ENCODE data around the gene ZNF862. TPM values are rescaled to one million over a fixed set of nuclear protein-coding genes. Genes with fewer than 3 reads are reported as not detected.

The ZNF862 gene
- total and polyA plus RNA-seq, 2 of the 8 experiments (the other 6 are each of a cell fraction or from before 2014, with no cell fraction given) = 1.8 to 3.9 TPM

- H3K23ac ChIP-seq (ENCODE audit: insufficient read length) = no peak overlapping the region
- H4K5ac ChIP-seq (ENCODE audit: insufficient read length, low read depth, low read length) = no peak overlapping the region
- no peak overlapping the region for H4K91ac ChIP-seq (replicated peaks; ENCODE audit: insufficient read length, low read length)
- H3K4me2 ChIP-seq (ENCODE audit: insufficient read depth in 1 of 2, low read depth in 2 of 2, low read length in 2 of 2) = no peak overlapping the region
- H3K4ac ChIP-seq (replicated peaks; ENCODE audit: insufficient read length, low read depth, low read length) = no peak overlapping the region
- peaks cover 0 to 19% (median 14%) of the 10 kb centered on the region in 4 experiments; a peak in 6 of 7 replicates for H3K27me3 ChIP-seq (replicated peaks in 1 of 4; ENCODE audit: control insufficient read depth in 3 of 4, extremely low read depth in 1 of 4, insufficient read depth in 3 of 4, low read length in 3 of 4)
- no peak overlapping the region for H2BK12ac ChIP-seq (ENCODE audit: low read depth, low read length)
- DNase-seq (ENCODE audit: low read depth in 1 of 2, low spot score in 2 of 2) (peak in 1 of 2 experiments; percentile 28), FAIRE-seq (no peak)
- POLR2A ChIA-PET (ENCODE audit: partially characterized antibody) = no interaction called here
- H3K36me3 ChIP-seq (ENCODE audit: control insufficient read depth in 2 of 4, insufficient read depth in 4 of 4, low read length in 3 of 4) = peaks cover 0 to 3% (median 0%) of the 10 kb centered on the region in 4 experiments; a peak in 2 of 8 replicates
- H3K56ac ChIP-seq (replicated peaks; ENCODE audit: insufficient read length, low read depth, low read length) = no peak overlapping the region
- H2AFZ ChIP-seq (ENCODE audit: low read length) = no peak overlapping the region
- H3K18ac ChIP-seq (ENCODE audit: extremely low read depth, low read length) = no peak overlapping the region
- H3K4me3 ChIP-seq (ENCODE audit: extremely low read depth in 1 of 4, insufficient read depth in 2 of 4, low read depth in 3 of 4, low read length in 4 of 4) = no peak overlapping the region
- H2BK5ac ChIP-seq (ENCODE audit: low read depth, low read length) = no peak overlapping the region
- H2BK120ac ChIP-seq (replicated peaks; ENCODE audit: low read depth, low read length) = no peak overlapping the region
- H3K79me1 ChIP-seq (ENCODE audit: low read depth, low read length) = no peaks in the 10 kb centered on the region
- CTCF ChIA-PET (ENCODE audit: partially characterized antibody) = interaction anchor here (0.5 to 5.5 kb wide), 7 partner anchors 9 to 162 kb away, joined by 3 to 60 read pairs (median 5); no protein-coding TSS in a partner anchor
- no peaks in the 10 kb centered on the region for H4K20me1 ChIP-seq (replicated peaks in 1 of 2; ENCODE audit: control insufficient read depth in 1 of 2, insufficient read depth in 2 of 2, low read length in 2 of 2)
- no peak overlapping the region for H4K8ac ChIP-seq (ENCODE audit: extremely low read depth, insufficient read depth, low read length)
- H3K27ac ChIP-seq (ENCODE audit: low read depth, low read length) = no peak overlapping the region
- H3K9ac ChIP-seq (replicated peaks in 1 of 4; ENCODE audit: extremely low read depth in 1 of 4, low read depth in 3 of 4, low read length in 3 of 4) = no peak overlapping the region
- H3K4me1 ChIP-seq (replicated peaks in 1 of 4; ENCODE audit: control insufficient read depth in 3 of 4, insufficient read depth in 4 of 4, low read length in 3 of 4) = peaks cover 0 to 12% (median 4%) of the 10 kb centered on the region in 4 experiments; a peak in 4 of 7 replicates
- no peaks in the 10 kb centered on the region for H3K9me3 ChIP-seq (ENCODE audit: insufficient read depth in 2 of 2, low read depth in 1 of 2, low read length in 1 of 2)
- H3K79me2 ChIP-seq (ENCODE audit: control insufficient read depth in 1 of 2, insufficient read depth in 2 of 2, low read length in 2 of 2) = no peaks in the 10 kb centered on the region
- no peak overlapping the region for H3K14ac ChIP-seq (ENCODE audit: insufficient read length)
- peaks cover 11% of the 10 kb centered on the region; the same call in 1 of the 2 replicates for H3K23me2 ChIP-seq (ENCODE audit: low read depth, low read length)
- no peak overlapping the region for H2BK15ac ChIP-seq (ENCODE audit: low read length)
- no peak overlapping the region for H2AK5ac ChIP-seq (ENCODE audit: low read depth, low read length)
- WGBS, 2 experiments (ENCODE audit: extremely low coverage in 1 of 2, insufficient coverage in 1 of 2, insufficient read length in 1 of 2, insufficient replicate concordance in 2 of 2, low coverage in 1 of 2, low lambda C conversion rate in 2 of 2, missing lambda C conversion rate in 1 of 2) = 91% methylated on average over 3 of the region's 3 CpGs; no CpG with 5 or more reads in 1 of the 2 experiments
- H2BK20ac ChIP-seq (ENCODE audit: low read length) = no peak overlapping the region
- TF ChIP-seq TCF12 (IDR thresholded peaks at IDR 0.05; ENCODE audit: low read depth, low read length) (no peak), BRCA1 (IDR thresholded peaks at IDR 0.05; ENCODE audit: low read depth, low read length) (no peak), RNF2 (IDR thresholded peaks at IDR 0.05; ENCODE audit: borderline replicate concordance, low read depth, low read length, missing control alignments, poor library complexity, severe bottlenecking) (no peak), JUN (IDR thresholded peaks at IDR 0.05; ENCODE audit: low read depth, low read length) (no peak), USF2 (IDR thresholded peaks at IDR 0.05; ENCODE audit: low read length) (no peak), YY1 (IDR thresholded peaks at IDR 0.05; ENCODE audit: low read depth, low read length) (no peak), CREB1 (IDR thresholded peaks at IDR 0.05) (no peak), CHD1 (IDR thresholded peaks at IDR 0.05; ENCODE audit: low read depth, low read length) (no peak), TBP (IDR thresholded peaks at IDR 0.05; ENCODE audit: low read depth, low read length) (no peak), E2F6 (IDR thresholded peaks at IDR 0.05) (no peak), ASH2L (IDR thresholded peaks at IDR 0.05; ENCODE audit: low read length) (no peak), CBX5 (IDR thresholded peaks at IDR 0.05; ENCODE audit: low read depth, low read length) (no peak), CHD2 (IDR thresholded peaks at IDR 0.05; ENCODE audit: low read length) (no peak)
These were observed 32.1 kb downstream of the ZNF862 start for GRCh38 chr7:149870274-149870673.
